Mesodermal cell (in vitro differentiated cells): ENCODE results near the gene TOX3.

Source experiments
- H3K27ac ChIP-seq: 2 replicates; pipeline ENCODE4 v1.7.0; 2013; ENCODE audit warnings: mild to moderate bottlenecking, low read depth, low read length, moderate library complexity; ENCODE audit not compliant: severe bottlenecking
- H3K36me3 ChIP-seq: 2 replicates; pipeline ENCODE4 v1.7.1; 2013; ENCODE audit warnings: mild to moderate bottlenecking, low read length, moderate library complexity; ENCODE audit not compliant: control insufficient read depth, insufficient read depth
- H3K4me1 ChIP-seq: one replicate; pipeline ENCODE4 v1.7.1; 2013; ENCODE audit warnings: mild to moderate bottlenecking, low read length; ENCODE audit not compliant: insufficient read depth, control insufficient read depth, poor library complexity, severe bottlenecking
- H3K4me3 ChIP-seq: 2 replicates; pipeline ENCODE4 v1.7.0; 2013; ENCODE audit warnings: low read length, control low read depth, mild to moderate bottlenecking; ENCODE audit not compliant: insufficient read depth, poor library complexity, severe bottlenecking; ENCODE audit errors: extremely low read depth
- H3K9me3 ChIP-seq: 2 replicates; pipeline ENCODE4 v1.7.1; 2013; ENCODE audit warnings: mild to moderate bottlenecking, low read length, moderate library complexity; ENCODE audit not compliant: control insufficient read depth
- WGBS, 2 experiments: methylation state at CpG; one replicate each; pipeline ENCODE4 v1.1.5; 2013; ENCODE audit warnings: missing lambda C conversion rate in 2 of 2; ENCODE audit not compliant: insufficient coverage in 2 of 2; 5-methylcytosine and 5-hydroxymethylcytosine counted together

The TOX3 gene

GRCh38 chr16:52492789-52493357 lies 54.1 kb downstream of the TOX3 start:
- H3K27ac ChIP-seq, result no peak overlapping the region
- 80 to 100% methylated on average over 1 to 2 of the region's 5 CpGs for WGBS, 2 experiments
- no peaks in the 10 kb centered on the region for H3K36me3 ChIP-seq
- H3K4me1 ChIP-seq, result no peaks in the 10 kb centered on the region
- H3K9me3 ChIP-seq, result no peaks in the 10 kb centered on the region
- no peak overlapping the region for H3K4me3 ChIP-seq

DNA sequence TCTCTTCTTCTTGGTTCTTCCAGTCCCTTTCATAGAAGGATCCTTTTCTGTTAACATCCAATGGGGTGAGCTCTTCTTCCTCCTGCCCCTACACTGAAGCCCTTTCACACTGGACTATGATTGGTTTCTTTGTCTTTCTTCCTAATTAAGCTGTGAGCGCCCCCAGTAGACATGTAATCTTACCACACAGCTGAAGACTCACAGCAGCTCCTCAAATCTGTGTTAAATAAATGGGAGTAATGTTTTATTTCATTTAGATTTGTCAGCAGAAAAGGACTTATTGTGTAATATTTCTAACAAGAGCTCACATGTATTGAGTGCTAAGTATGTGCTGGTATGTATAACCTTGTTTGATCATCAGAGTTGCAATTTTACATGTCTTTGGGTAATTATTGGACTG lies 55.7 kb downstream of the TOX3 start:
- WGBS, 2 experiments, result no CpG with 5 or more reads among the region's 1 CpG
- H3K4me3 ChIP-seq, result no peak overlapping the region
- H3K27ac ChIP-seq, result no peak overlapping the region
- H3K4me1 ChIP-seq, result no peaks in the 10 kb centered on the region
- H3K36me3 ChIP-seq, result no peaks in the 10 kb centered on the region
- H3K9me3 ChIP-seq, result no peaks in the 10 kb centered on the region

- Histone ChIP-seq H3K4me3 (no peak overlapping the region), H3K27ac (no peak overlapping the region), H3K4me1 (no peaks in the 10 kb centered on the region), H3K36me3 (no peaks in the 10 kb centered on the region), H3K9me3 (no peaks in the 10 kb centered on the region)
- 96% methylated on average over 4 of the region's 6 CpGs; no CpG with 5 or more reads in 1 of the 2 experiments for WGBS, 2 experiments
Measured at GRCh38 chr16:52489894-52490293, 57.0 kb downstream of the TOX3 start.

- Histone ChIP-seq H3K9me3 (no peaks in the 10 kb centered on the region), H3K4me3 (no peak overlapping the region), H3K36me3 (no peaks in the 10 kb centered on the region), H3K4me1 (no peaks in the 10 kb centered on the region), H3K27ac (no peak overlapping the region)
Measured at GRCh38 chr16:52488837-52489289, 58.1 kb downstream of the TOX3 start.

DNA sequence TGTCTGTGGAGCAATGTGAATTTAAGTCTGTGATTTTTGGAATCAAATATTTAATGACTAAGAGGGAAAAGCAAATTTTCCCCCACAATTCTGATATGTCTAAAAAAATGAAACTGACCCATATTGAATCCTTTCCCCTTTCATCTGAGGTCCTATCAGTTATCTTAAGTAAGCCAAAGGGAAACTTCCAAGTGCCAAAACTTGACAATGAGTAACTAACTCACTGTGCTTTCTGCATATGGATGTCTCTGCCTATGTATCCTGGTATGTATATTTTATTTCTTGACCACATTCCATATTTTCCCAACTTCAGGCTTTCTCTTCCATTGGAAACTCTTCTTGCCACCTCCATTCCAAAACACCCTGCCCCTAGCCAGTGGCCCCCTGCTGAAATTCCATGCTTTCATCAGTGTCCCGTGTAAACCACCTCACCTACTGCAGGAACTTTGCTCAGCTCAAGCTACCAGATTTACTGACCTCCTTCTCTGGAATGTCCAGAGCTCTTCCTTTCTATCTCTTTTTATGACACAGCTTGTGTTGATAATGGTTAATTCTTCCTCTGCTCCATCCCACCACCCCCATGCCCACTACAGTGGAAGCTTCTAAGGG lies 59.0 kb downstream of the TOX3 start:
- no peaks in the 10 kb centered on the region for H3K36me3 ChIP-seq
- H3K27ac ChIP-seq, result no peak overlapping the region
- 88 to 92% methylated on average over 1 of the region's 1 CpG for WGBS, 2 experiments
- no peak overlapping the region for H3K4me3 ChIP-seq
- no peaks in the 10 kb centered on the region for H3K4me1 ChIP-seq
- no peaks in the 10 kb centered on the region for H3K9me3 ChIP-seq

GRCh38 chr16:52480237-52480636 lies 66.7 kb downstream of the TOX3 start:
- no peaks in the 10 kb centered on the region for H3K4me1 ChIP-seq
- H3K9me3 ChIP-seq, result no peaks in the 10 kb centered on the region
- WGBS, 2 experiments, result no CpG with 5 or more reads among the region's 3 CpGs
- no peak overlapping the region for H3K27ac ChIP-seq
- no peaks in the 10 kb centered on the region for H3K36me3 ChIP-seq
- no peak overlapping the region for H3K4me3 ChIP-seq

DNA sequence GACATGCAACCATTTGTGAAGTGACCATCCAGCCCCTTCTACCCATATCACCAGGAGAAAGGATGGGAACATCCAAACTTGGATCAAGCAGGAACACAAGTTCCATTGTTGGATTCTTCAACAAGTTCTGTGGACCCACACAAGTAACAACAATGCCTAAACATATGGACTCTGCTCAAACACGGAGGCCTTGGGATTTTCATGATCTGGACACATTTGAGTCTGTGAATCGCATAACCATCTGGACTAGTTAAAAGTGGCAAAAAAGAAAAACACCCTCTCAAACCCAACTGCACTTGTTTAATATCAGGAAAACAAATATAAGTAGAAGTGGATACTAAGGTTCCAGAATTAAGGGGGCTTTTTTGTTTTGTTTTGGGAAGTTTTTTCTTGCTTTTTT lies 70.8 kb downstream of the TOX3 start:
- 100% methylated on average over 2 of the region's 2 CpGs; no CpG with 5 or more reads in 1 of the 2 experiments for WGBS, 2 experiments
- H3K4me1 ChIP-seq, result no peaks in the 10 kb centered on the region
- no peaks in the 10 kb centered on the region for H3K9me3 ChIP-seq
- H3K4me3 ChIP-seq, result no peak overlapping the region
- no peaks in the 10 kb centered on the region for H3K36me3 ChIP-seq
- H3K27ac ChIP-seq, result no peak overlapping the region

DNA sequence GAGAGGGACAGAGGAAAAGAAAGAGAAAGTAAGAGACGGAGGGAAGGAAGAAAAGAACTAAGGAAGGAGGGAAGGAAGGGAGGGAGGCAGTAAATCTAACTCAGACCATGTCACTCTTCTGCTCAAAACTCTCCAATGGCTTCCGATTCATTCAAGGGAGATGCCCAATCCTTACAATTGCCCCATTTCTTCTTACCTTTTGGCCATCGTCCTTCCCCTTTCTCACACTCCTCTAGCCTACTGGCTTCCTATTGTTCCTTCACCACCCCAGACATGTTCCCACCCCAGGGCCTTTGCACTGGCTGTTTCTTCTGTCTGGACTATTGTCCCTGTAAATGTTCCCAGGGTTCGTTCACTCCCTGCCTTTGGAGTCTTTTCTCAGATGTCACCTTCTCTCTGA lies 72.3 kb downstream of the TOX3 start:
- no peak overlapping the region for H3K4me3 ChIP-seq
- no peak overlapping the region for H3K27ac ChIP-seq
- no peaks in the 10 kb centered on the region for H3K4me1 ChIP-seq
- WGBS, 2 experiments, result 94 to 96% methylated on average over 4 of the region's 4 CpGs
- H3K36me3 ChIP-seq, result no peaks in the 10 kb centered on the region
- no peaks in the 10 kb centered on the region for H3K9me3 ChIP-seq

DNA sequence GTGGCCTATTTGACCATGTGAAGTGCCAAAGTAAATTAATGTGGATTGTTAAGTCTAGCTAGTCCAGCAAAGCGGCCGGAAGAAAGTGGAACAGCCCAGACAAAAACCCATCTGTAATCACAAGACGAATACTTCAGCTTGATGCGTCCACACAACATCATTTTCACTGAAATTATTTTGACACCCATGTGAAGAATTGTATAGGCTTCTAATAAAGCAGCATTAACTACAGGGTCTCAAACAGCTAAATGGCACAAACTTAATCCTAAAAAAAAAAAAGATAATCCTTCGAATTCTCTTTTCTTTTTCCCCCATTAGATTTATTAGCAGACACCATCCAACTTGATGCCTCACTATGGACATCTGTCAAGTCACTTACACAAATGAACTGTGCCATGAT lies 73.8 kb downstream of the TOX3 start:
- H3K27ac ChIP-seq, result no peak overlapping the region
- H3K36me3 ChIP-seq, result no peaks in the 10 kb centered on the region
- WGBS, 2 experiments, result 100% methylated on average over 1 of the region's 5 CpGs; no CpG with 5 or more reads in 1 of the 2 experiments
- no peaks in the 10 kb centered on the region for H3K9me3 ChIP-seq
- no peak overlapping the region for H3K4me3 ChIP-seq
- peaks cover 3% of the 10 kb centered on the region for H3K4me1 ChIP-seq

GRCh38 chr16:52471650-52472370 lies 75.1 kb downstream of the TOX3 start:
- Histone ChIP-seq H3K27ac (no peak overlapping the region), H3K36me3 (no peaks in the 10 kb centered on the region), H3K4me1 (peaks cover 3% of the 10 kb centered on the region), H3K9me3 (no peaks in the 10 kb centered on the region), H3K4me3 (no peak overlapping the region)
- WGBS, 2 experiments, result 87 to 100% methylated on average over 2 to 5 of the region's 7 CpGs

GRCh38 chr16:52470585-52470984 lies 76.4 kb downstream of the TOX3 start:
- no peaks in the 10 kb centered on the region for H3K36me3 ChIP-seq
- 75 to 76% methylated on average over 3 to 4 of the region's 6 CpGs for WGBS, 2 experiments
- H3K4me1 ChIP-seq, result peaks cover 3% of the 10 kb centered on the region
- no peak overlapping the region for H3K27ac ChIP-seq
- no peak overlapping the region for H3K4me3 ChIP-seq
- no peaks in the 10 kb centered on the region for H3K9me3 ChIP-seq
